Ecto neural progenitor cell (in vitro differentiated cells): ENCODE results near the gene GRK5.
A peak's percentile ranks its signal among the peaks of the same experiment; 100 is the strongest.
"Not testable (repeated sequence)": the region's sequence is repeated elsewhere in the genome, so short reads cannot be mapped to it uniquely, and the experiment has no call there.

Experiments
- DNase-seq: peaks from one replicate; pipeline ENCODE4 v3.0.0-alpha.2; 2018; ENCODE audit warnings: low spot score

GRK5 gene

GRCh38 chr10:119207366-119207666 lies at the start of gene GRK5:
Gene GRK5, plus strand, starts transcription at chr10:119207571. Its CDS starts 347 bp downstream, at chr10:119207918.
- peak; percentile 96 for DNase-seq

GRCh38 chr10:119159332-119159731 lies 48.0 kb upstream of the GRK5 start:
- DNase-seq, result no peak

GRCh38 chr10:119161680-119162451 lies 45.5 kb upstream of the GRK5 start:
- DNase-seq, result no peak

- DNase-seq, result no peak
Observed at GRCh38 chr10:119162452-119163092, 44.8 kb upstream of the GRK5 start.

- peak; percentile 79 for DNase-seq
Observed at GRCh38 chr10:119165171-119166117, 41.9 kb upstream of the GRK5 start, which contains the start of gene SFXN4. Gene SFXN4, minus strand, starts transcription at chr10:119165714. Its CDS starts 67 bp downstream, at chr10:119165647.

GRCh38 chr10:119166118-119166500 lies 41.3 kb upstream of the GRK5 start:
- no peak for DNase-seq

- DNase-seq, result no peak
Observed at GRCh38 chr10:119166564-119166963, 40.8 kb upstream of the GRK5 start.

GRCh38 chr10:119167041-119167440 lies 40.3 kb upstream of the GRK5 start:
- DNase-seq, result no peak

- DNase-seq, result no peak
Observed at GRCh38 chr10:119174109-119174508, 33.3 kb upstream of the GRK5 start.

- DNase-seq, result no peak
Observed at GRCh38 chr10:119176166-119176565, 31.2 kb upstream of the GRK5 start.

- no peak for DNase-seq
Observed at GRCh38 chr10:119177708-119178371, 29.5 kb upstream of the GRK5 start.

GRCh38 chr10:119178372-119179119 lies 28.8 kb upstream of the GRK5 start, which contains the start of gene PRDX3:
Gene PRDX3, minus strand, starts transcription at chr10:119178812. Its CDS starts 22 bp downstream, at chr10:119178790.
- peak; percentile 95 for DNase-seq

- DNase-seq, result not testable (repeated sequence)
Observed at GRCh38 chr10:119180850-119181400, 26.4 kb upstream of the GRK5 start.

- no peak for DNase-seq
Observed at GRCh38 chr10:119183664-119184412, 23.5 kb upstream of the GRK5 start.

GRCh38 chr10:119189811-119190282 lies 17.5 kb upstream of the GRK5 start:
- no peak for DNase-seq

GRCh38 chr10:119190353-119190752 lies 17.0 kb upstream of the GRK5 start:
- no peak for DNase-seq

- no peak for DNase-seq
Observed at GRCh38 chr10:119190954-119191785, 16.2 kb upstream of the GRK5 start.

GRCh38 chr10:119191881-119192280 lies 15.5 kb upstream of the GRK5 start:
- DNase-seq, result no peak

GRCh38 chr10:119197921-119198320 lies 9.4 kb upstream of the GRK5 start:
- DNase-seq, result no peak
